SK-MEL-5 (cell line): Measurements from ENCODE around the gene FBF1. TPM values are rescaled to one million over a fixed set of nuclear protein-coding genes. Genes with fewer than 3 reads are reported as not detected.

Experiments
- DNase-seq: peaks from one replicate; pipeline ENCODE4 v3.0.0-alpha.2; 2016; ENCODE audit warnings: low read depth, low spot score
- in situ Hi-C: cut with HindIII; loops from 2 replicates; pipeline ENCODE4 v1.10.0; 2016; ENCODE audit warnings: low sequenced_read_pairs, high pct_unique_total_duplicates, low pct_unique_long_range_greater_than_20kb
- total RNA-seq: library from RNA; depleted of rRNA; stranded (reverse); fragments of >200 nt; shearing (Covaris generic); gene quantifications from 2 replicates; pipeline ENCODE4 v1.2.3, GENCODE V29; 2014

FBF1 gene
- total RNA-seq, 1 experiment from 2014 or later: 24.8 TPM

DNA sequence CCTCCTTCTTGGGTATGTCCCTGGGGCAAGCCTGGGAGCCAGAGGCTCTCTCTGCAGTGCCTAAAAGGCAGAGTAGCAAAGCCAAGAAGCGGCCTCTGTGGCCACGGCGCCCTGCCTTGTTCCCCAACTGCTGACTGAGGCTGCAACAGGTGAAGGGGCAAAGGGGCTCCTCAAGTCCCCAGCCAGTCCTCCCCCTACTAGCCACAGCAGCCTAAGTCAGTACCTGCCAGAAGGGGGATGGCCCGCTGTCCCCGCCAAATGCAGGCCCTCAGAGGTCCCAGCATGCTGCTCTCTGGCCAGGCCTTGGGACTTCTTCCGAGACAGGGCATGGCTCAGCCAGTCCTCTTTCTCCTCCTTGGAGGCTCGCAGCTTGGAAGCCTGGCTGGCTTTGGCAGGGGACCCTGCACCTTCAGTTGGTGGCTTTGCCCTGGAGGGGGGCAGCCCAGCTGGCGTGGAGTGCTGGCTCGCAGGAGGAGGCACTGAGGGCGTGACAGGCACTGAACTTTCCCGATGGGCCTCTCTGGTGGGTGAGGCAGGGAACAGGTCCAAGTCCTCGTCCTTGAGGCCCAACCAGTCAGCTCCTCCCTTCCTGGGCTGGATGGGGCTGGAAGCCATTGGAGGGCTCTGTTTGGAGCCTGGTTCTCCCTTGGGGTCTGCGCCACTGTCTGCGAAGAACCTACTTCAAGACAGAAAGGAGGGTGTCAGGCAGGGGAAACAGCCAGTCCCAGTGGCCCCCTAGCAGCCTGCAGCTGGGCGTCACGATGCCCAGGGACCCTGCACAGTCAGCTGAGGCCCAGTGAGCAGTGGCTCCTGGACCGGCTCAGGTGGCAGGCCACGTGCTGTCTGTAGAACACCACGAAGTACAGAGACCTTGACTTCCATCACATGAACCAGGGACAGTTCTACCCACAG lies 17.6 kb downstream of the FBF1 start:
- in situ Hi-C loops: no loop called here

DNA sequence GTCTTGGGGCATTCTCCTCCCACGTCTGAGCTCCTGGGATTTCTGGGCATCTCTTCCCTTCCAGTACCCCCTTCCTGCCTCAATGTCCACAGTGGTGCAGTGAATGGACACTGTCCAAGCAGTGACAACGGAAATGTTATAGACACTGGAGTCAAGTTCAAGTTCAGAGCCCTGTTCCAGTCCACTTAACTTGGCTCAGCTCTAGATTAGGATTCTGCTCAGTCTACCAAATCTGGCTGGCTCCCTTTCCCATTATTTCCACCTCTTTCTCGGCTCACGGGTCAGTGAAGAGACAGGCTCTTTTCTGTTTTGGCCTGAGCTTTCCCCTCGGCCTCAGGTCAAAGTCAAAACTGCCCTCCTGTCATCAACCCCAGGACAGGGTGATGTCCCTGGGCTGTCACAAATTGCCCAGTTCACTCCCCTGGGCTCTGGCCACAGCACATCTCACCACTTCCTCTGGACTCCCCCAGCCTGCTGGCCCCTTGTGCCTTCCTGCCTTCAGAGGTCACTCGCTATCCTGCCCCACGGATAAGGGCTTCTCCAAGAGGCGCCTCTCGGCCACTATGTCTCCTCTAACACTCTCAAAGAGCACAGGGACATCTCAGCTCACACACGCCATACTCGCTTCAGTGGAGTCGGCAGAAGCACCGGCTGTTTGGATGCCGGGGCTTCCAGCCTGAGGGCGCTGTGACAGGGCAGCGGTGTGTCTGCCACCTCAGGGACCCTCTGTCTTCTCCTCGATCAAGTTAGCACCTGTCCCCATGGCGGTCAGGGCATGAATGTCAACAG lies 18.5 kb downstream of the FBF1 start:
- in situ Hi-C loops: no loop called here
- no peak for DNase-seq

More for the DNA sequence above, 17.6 kb downstream of the FBF1 start:
- DNase-seq: no peak

DNA sequence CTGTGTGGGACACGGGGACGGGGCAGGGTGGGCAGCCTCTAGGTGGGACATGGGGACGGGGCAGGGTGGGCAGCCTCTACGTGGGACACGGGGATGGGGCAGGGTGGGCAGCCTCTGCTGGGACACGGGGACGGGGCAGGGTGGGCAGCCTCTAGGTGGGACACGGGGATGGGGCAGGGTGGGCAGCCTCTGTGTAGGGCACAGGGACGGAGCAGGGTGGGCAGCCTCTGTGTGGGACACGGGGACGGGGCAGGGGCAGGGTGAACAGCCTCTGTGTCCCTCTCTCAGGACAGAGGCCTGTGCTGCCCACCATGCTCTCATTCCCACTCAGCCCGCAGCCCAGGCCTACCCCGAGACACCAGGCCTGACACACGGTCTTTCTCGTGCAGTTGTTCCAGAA lies 19.2 kb downstream of the FBF1 start:
- DNase-seq: no peak
- in situ Hi-C loops: no loop called here

DNA sequence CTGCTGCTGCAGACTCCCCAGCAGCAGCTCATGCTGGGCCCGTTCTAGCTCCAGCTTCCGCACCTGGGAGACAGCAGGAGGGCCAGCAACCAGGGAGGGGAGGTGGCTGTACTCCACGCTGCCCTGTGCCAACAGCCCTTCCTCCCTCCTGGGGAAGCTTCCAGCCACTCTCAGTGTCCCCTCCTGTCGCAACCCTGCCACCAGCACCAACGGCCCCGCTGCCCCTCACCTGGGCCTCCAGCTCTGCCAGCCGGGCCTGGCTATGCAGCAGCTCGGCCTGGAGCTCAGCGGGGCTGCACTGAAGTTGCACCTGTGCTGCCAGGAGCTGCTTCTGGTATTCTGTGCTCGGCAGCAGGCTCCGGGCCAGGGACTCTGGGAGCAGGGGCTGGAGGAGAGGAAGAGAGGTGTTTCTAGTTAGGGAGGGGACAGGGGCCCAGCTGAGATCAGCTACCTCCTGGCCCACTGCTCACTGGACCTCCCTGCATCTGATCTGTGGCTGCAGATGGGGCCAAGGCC lies 20.7 kb downstream of the FBF1 start:
- DNase-seq: no peak
- in situ Hi-C loops: no loop called here

DNA sequence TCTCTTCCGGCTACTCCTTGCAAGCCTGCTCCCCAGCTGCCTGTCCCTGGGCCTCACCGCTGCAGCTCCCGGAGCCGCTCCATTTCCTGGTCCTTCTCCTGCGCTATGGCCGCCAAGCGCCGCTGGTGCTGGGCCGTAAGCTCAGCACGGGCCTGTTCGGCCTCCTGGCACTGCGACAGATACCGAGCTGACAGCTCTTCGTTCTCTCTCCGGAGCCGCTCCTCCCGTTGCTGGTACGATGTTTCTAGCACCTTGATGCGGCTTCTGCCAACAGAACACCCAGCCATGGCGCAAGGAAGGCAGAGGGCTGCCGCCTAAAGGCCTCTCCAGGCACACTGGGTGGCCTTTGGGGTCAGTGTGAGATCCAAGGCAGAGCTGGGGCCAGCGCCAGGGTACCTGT lies 21.2 kb downstream of the FBF1 start:
- DNase-seq: no peak
- in situ Hi-C loops: no loop called here

DNA sequence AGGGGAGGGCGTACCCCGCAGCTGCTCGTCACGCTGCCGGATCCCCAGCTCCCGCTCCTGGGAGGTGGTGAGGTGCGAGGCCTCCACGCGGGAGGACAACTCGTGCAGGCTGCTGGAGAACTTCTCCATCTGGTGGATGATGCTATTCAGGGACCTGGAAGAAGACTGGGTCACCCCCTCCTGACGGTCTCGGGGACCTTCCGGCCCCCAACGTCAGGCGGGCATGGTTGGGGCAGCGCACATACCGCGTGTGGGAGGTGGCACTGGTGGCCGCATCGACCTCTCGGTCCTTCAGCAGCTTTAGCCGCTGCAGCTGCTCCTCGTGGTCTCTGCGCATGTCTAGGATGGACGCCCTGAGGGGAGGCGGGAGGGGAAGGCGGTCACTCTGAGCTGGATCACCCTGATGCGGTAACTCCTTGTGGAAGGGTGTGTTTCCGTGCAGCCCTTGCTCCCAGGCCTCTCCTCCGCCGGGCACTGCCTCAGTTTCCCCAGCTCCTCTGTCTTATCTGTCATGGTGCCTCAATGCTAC lies 22.9 kb downstream of the FBF1 start:
- no peak for DNase-seq
- in situ Hi-C loops: no loop called here

DNA sequence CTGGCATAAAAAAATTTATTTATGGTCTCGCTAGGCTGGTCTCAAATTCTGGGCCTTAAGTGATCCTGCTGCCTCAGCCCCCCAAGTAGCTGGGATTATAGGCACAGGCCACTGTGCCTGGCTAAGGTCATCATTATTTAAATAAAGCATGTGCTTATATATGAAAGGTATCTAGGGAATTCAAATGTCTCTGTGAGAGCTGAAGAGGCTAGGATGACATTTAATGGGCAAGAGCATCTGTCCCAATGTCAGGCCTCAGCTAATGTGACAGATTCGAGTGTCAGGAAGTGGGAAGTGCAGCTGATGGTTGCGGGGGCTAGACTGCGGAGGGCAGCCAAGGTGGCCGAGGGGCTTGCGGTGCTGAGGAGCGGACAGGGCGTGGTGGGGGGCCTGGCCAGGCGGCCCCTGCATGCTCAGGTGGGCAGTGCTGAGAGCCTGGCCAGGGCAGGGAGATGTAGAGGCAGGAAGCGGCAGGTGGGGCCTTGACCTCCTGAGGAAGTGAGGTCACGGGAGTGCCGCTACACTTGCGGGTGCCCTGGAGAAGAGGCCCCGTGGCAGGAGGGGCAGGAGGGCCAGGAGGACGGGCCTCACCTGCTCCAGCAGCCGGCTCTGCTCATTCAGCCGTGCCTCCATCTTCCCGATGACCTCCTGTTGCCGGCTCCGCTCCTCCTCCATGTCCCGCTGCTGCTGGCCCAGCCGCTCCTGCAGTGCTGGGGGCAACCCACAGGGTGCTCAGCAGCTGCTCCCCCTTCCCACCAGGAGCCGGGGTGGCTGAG lies 23.5 kb downstream of the FBF1 start:
- in situ Hi-C loops: no loop called here
- no peak for DNase-seq

DNA sequence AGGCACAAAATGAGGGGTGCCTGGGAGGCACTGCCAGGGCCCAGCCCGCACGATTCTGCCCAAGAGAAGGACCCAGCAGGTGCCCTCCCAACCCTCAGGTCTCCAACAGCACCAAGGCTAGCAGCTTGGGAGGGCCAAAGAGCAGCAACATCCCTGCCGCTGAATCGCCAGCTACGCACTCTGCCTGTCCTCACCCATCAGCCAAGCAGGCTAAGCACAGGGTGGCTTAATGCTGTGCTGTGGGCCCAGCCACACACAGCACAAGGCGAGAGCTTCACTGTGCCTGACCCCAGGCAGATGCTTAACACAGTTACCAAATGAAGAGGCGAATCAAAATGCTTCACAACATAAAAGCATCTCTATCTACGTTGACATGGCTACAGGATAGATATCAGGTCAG lies 25.6 kb downstream of the FBF1 start:
- in situ Hi-C loops: no loop called here
- DNase-seq: no peak

DNA sequence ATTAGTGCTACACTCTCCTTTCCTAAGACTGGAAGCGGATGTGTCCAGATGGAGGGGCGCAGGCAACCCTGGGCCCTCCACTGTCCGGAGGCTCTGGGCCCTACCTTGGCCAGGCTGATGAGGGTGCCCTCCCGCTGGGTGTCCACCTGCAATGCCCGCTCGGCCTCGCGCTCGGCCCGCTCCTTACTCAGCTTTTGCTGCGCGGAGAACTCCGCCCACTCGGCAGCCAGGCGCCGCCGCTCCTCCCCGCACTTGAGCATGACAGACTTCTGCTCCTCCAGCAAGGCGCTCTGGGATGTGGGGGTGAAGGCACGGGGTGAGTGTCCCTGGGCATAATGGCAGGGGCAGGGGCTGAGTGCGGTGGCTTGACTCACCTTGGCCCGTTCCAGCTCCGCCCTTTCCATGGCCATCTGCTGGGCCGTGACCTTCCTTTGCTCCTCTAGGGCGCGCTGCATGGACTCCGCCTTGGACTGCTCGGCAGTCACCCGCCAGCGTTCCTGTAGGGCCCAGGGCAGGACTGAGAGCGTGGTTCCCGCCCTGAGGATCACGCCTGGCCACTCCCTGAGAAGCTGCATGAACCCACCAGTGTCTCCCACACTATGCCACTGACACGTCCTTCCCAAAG lies 26.1 kb downstream of the FBF1 start:
- in situ Hi-C loops: no loop called here

DNA sequence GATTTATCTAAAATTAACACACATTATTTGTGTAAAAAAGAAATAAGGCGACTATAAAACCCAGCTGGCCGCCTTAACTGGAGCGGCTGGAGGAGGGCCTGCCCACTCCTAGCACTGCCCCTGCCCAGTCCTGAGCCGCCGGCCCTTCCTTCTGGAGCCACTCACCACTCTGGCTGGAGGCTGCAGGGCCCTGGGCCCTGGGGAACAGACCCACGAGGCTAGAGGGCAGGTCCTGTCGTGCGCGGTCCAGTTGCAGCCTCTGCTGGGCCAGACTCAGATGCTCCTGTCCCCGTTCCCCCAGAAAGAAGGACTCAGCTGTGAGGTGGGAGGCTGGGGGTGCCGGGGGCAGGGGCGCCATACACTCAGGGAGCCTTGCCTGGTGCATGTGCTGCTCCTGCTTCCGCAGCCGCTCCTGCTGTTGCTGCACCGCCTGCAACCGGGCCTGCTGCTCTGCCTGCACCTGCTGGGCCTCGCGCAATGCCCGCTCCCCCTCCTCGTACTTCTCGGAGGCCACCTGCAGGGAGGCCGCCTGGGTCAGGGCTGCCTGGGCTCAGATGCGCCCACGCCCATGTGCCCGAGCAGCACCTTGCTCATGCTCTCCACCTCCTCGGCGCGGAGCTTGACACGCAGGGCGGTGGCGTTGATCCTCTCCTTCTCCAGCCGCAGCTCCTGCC lies 27.2 kb downstream of the FBF1 start:
- in situ Hi-C loops: no loop called here
- DNase-seq: no peak

More for the DNA sequence above, 26.1 kb downstream of the FBF1 start:
- no peak for DNase-seq

DNA sequence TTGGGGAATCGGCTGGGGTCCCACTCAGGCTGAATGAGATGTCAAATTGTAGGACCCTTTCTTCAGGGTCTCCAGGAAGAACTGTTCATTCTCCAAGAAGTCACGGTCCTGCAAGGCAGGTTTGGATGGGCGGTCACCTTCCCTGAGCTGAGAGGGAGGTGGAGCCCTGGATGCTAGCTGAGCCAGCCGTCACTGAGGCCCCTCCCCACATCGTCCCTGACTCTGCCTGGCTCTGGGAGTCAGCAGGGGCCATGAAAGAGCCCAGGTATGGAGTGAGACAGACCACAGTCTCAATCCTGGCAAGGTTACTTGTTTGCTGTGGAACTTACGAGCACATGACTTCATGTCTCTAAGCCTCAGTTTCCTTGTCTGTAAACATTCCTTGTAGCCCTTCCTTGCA lies 30.1 kb downstream of the FBF1 start:
- in situ Hi-C loops: no loop called here
- DNase-seq: no peak

DNA sequence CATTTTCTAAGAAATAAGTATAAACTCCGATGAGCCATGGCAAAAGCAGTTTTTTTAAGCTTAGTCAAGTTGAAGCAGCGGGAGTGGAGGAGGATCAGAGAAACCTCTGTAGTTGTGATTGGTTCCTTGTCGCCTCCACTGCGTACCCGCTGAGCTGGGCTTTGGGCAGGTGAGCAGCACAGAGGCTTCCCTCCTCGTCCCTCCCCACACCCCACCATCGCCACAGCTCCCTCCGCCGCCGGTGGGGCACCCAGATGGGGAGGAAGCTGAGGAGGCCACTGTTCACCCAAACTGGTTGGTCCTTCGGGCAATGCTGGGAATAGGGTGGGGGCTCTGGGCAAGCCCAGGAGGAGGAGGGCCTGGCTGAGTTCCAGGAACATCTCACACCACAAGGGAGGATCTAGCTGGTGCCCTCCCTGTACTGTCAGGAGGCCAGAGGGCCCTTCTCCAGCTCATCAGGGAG lies 31.0 kb downstream of the FBF1 start:
- in situ Hi-C loops: no loop called here
- DNase-seq: no peak

DNA sequence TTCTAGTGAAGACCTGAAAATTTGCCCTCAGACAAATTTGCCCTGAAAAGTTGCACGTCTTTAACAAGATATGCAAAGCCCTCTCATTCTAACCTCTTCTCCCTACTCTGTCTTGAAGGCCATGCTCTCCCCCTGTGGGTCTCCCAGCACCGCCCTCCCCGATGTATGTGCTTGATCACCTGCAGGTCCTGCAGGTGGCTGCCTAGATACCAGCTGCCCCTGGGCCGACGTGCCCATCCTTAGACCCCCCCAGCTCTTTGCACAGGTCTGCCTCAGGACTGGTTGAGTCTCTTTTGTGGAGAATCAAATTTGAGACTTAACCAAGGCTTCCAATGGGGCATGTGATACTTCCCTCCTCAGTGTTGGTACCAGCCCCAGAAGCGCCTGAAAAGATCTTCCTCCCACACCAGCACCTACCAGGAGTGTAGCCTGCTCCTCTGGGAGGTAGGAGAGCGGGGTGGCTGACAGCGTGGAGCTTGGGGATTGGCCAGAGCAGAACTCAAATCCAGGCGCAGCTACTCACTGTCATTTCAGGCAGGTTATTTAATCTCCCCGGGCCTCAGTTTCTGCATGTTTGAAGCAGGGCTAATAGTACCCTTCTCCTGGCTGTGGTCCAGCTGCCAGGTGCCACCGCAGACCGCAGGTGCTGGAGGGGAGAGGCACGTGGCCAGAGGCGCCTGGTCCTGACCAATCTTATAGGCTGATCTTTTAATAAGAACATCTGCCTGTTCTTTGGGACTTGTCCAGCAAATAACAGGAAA lies 31.6 kb downstream of the FBF1 start:
- in situ Hi-C loops: no loop called here

DNA sequence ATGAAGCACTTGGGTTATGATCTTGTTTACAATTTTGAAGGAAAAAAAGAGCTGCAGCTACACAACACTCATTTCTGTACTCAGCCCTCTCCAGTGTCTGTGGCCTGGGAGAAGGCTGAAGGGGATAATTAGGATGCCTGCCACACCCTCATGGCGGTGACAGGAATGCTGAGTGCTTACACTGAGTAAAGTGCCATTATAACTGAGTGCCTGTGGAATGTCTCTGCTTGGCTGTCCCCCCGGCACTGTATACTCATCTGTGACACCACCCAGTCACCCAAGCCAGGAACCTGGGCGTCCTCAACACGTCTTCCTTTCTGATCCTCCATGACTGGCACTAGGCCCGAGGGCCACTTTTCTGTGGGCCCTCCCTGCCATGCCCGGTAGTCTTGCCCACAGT lies 32.6 kb downstream of the FBF1 start:
- in situ Hi-C loops: no loop called here
- no peak for DNase-seq

More for the DNA sequence above, 31.6 kb downstream of the FBF1 start:
- DNase-seq: no peak

DNA sequence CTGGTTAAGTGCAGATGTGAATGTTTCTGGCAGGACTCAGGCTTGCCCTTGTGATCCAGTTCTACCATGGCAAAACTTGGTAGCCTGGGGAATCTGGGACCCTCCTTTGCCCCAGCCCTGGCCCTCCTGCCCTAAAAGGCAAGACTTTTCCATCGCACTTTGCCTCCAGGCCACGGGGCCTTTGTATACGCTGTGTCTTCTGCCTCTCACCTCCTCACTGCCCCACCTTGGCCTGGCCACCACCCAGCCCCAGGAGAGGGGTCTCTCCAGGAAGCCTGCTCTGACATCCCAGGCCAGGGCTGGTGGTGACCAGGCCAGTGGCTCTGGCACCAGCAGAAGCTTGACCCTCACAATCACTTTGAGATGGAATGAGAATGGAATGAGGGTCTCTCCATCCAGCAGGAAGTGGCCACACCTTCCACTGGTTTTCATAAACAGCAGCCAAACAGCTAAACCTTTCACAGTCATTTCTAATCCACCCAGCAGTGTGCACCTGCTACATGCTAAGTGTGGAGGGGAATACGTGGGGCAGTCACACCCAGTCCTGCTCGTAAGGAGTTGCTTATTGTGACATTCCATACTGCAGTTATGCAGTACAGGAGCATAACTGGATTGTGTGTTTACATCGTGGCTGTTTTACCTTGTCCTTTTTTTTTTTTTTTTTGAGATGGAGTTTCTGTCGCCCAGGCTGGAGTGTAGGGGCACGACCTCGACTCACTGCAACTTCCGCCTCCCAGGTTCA lies 34.5 kb downstream of the FBF1 start:
- DNase-seq: no peak
- in situ Hi-C loops: no loop called here
